Measurements from ENCODE around the gene GRIP2.

- TF ChIP-seq ZKSCAN1 (IDR thresholded peaks at IDR 0.05; ENCODE audit: low read depth, low read length) (no peak), PKNOX1 (IDR thresholded peaks at IDR 0.05) (no peak), FOXK2 (conservative IDR thresholded peaks at IDR 0.05 in 1 of 2, IDR thresholded peaks at IDR 0.05 in 1 of 2; ENCODE audit: low read depth in 2 of 2) (no peak), MLX (CRISPR knock-in tag; conservative IDR thresholded peaks at IDR 0.05) (no peak), HNRNPUL1 (IDR thresholded peaks at IDR 0.05; ENCODE audit: low read length) (no peak), RBBP5 (IDR thresholded peaks at IDR 0.05; ENCODE audit: borderline replicate concordance, insufficient read depth, low read length, poor library complexity, severe bottlenecking) (no peak), ZBTB11 (CRISPR knock-in tag; IDR thresholded peaks at IDR 0.05) (no peak), CEBPZ (IDR thresholded peaks at IDR 0.05; ENCODE audit: borderline replicate concordance, low read depth, low read length) (no peak), POLR2A (conservative IDR thresholded peaks at IDR 0.05) (no peak), EZH2 (IDR thresholded peaks at IDR 0.05; ENCODE audit: borderline replicate concordance, low read depth, low read length) (no peak), E2F8 (IDR thresholded peaks at IDR 0.05; ENCODE audit: low read depth, partially characterized antibody) (no peak), FOS (IDR thresholded peaks at IDR 0.05; ENCODE audit: extremely low read depth, insufficient read length) (no peak), EP300 (IDR thresholded peaks at IDR 0.05; ENCODE audit: low read length) (no peak), CTCF (IDR thresholded peaks at IDR 0.05 in 2 of 3, conservative IDR thresholded peaks at IDR 0.05 in 1 of 3; ENCODE audit: insufficient read depth in 2 of 3, low read depth in 1 of 3, low read length in 3 of 3) (no peak)
Observed at GRCh38 chr3:14521611-14522010, 18.5 kb downstream of the GRIP2 start.

Data from K562 (cell line).